IPS-11a (cell line): Measurements from ENCODE around the gene F2.
"Not testable (repeated sequence)": the region's sequence is repeated elsewhere in the genome, so short reads cannot be mapped to it uniquely, and the experiment has no call there.

Source experiments
- H3K4me3 ChIP-seq: one replicate; pipeline ENCODE4 v1.5.1; 2013; ENCODE audit warnings: low read depth, low read length, control low read depth

F2 gene

GRCh38 chr11:46719048-46719542 is at the start of gene F2:
Gene F2 (plus strand): TSS chr11:46719213. CDS start chr11:46719236, 23 bp downstream.
- no peak within 1 kb of the TSS for H3K4me3 ChIP-seq

- no peak overlapping the region for H3K4me3 ChIP-seq
These were observed 49.3 kb upstream of the F2 start for GRCh38 chr11:46669711-46670139.

GRCh38 chr11:46670521-46670920 is 48.5 kb upstream of the F2 start:
- not testable (repeated sequence) for H3K4me3 ChIP-seq

- H3K4me3 ChIP-seq = no peak overlapping the region
These were observed 47.1 kb upstream of the F2 start for GRCh38 chr11:46671958-46672315.

- no peak overlapping the region for H3K4me3 ChIP-seq
These were observed 46.6 kb upstream of the F2 start for GRCh38 chr11:46672381-46672839.

GRCh38 chr11:46673713-46674462 is 45.1 kb upstream of the F2 start:
- H3K4me3 ChIP-seq = no peak overlapping the region

- no peak overlapping the region for H3K4me3 ChIP-seq
These were observed 44.3 kb upstream of the F2 start for GRCh38 chr11:46674463-46675287.

- H3K4me3 ChIP-seq = no peak overlapping the region
These were observed 43.6 kb upstream of the F2 start for GRCh38 chr11:46675288-46675851.

- no peak overlapping the region for H3K4me3 ChIP-seq
These were observed 43.1 kb upstream of the F2 start for GRCh38 chr11:46675949-46676348.

GRCh38 chr11:46676436-46677158 is 42.4 kb upstream of the F2 start:
- no peak overlapping the region for H3K4me3 ChIP-seq

GRCh38 chr11:46677169-46677568 is 41.8 kb upstream of the F2 start:
- H3K4me3 ChIP-seq = no peak overlapping the region

- no peak overlapping the region for H3K4me3 ChIP-seq
These were observed 40.8 kb upstream of the F2 start for GRCh38 chr11:46677991-46678740.

GRCh38 chr11:46678741-46679130 is 40.3 kb upstream of the F2 start:
- no peak overlapping the region for H3K4me3 ChIP-seq

- no peak overlapping the region for H3K4me3 ChIP-seq
These were observed 39.5 kb upstream of the F2 start for GRCh38 chr11:46679241-46680163.

GRCh38 chr11:46680164-46680760 is 38.8 kb upstream of the F2 start:
- no peak overlapping the region for H3K4me3 ChIP-seq

GRCh38 chr11:46680815-46681214 is 38.2 kb upstream of the F2 start:
- H3K4me3 ChIP-seq = no peak overlapping the region

- no peak overlapping the region for H3K4me3 ChIP-seq
These were observed 37.2 kb upstream of the F2 start for GRCh38 chr11:46681814-46682213.

- no peak overlapping the region for H3K4me3 ChIP-seq
These were observed 36.0 kb upstream of the F2 start for GRCh38 chr11:46682773-46683752.
